ENCODE measurements around the gene OASL.
A peak's percentile ranks its signal among the peaks of the same experiment; 100 is the strongest.
"Not testable (repeated sequence)": the region's sequence is repeated elsewhere in the genome, so short reads cannot be mapped to it uniquely, and the experiment has no call there.

Gene OASL

GRCh38 chr12:121072147-121072546 is 33.1 kb upstream of the OASL start:
- H3K4me1 ChIP-seq (ENCODE audit: control insufficient read depth in 1 of 2, insufficient read depth in 2 of 2, low read length in 2 of 2): no peaks in the 10 kb centered on the region
- H3K4me3 ChIP-seq (ENCODE audit: low read depth in 1 of 2, low read length in 2 of 2): no peak overlapping the region
- no peak overlapping the region for H3K27ac ChIP-seq (ENCODE audit: low read length)
- H3K27me3 ChIP-seq (ENCODE audit: low read depth, low read length): no peaks in the 10 kb centered on the region
- H3K36me3 ChIP-seq (ENCODE audit: control insufficient read depth in 1 of 2, insufficient read depth in 2 of 2, low read length in 2 of 2): no peaks in the 10 kb centered on the region
- H3K9me3 ChIP-seq (ENCODE audit: control insufficient read depth in 1 of 2, low read length in 2 of 2): peaks cover 0 to 19% of the 10 kb centered on the region in 2 donors

GRCh38 chr12:121069206-121069605 is 30.2 kb upstream of the OASL start:
- H3K4me1 ChIP-seq (ENCODE audit: control insufficient read depth in 1 of 2, insufficient read depth in 2 of 2, low read length in 2 of 2): no peaks in the 10 kb centered on the region
- no peak overlapping the region for H3K4me3 ChIP-seq (ENCODE audit: low read depth in 1 of 2, low read length in 2 of 2)
- H3K27ac ChIP-seq (ENCODE audit: low read length): no peak overlapping the region
- H3K9me3 ChIP-seq (ENCODE audit: control insufficient read depth in 1 of 2, low read length in 2 of 2): peaks cover 0 to 19% of the 10 kb centered on the region in 2 donors
- H3K27me3 ChIP-seq (ENCODE audit: low read depth, low read length): no peaks in the 10 kb centered on the region
- H3K36me3 ChIP-seq (ENCODE audit: control insufficient read depth in 1 of 2, insufficient read depth in 2 of 2, low read length in 2 of 2): no peaks in the 10 kb centered on the region

- H3K4me3 ChIP-seq (ENCODE audit: low read depth in 1 of 2, low read length in 2 of 2): no peak overlapping the region
- no peaks in the 10 kb centered on the region for H3K9me3 ChIP-seq (ENCODE audit: control insufficient read depth in 1 of 2, low read length in 2 of 2)
- no peaks in the 10 kb centered on the region for H3K36me3 ChIP-seq (ENCODE audit: control insufficient read depth in 1 of 2, insufficient read depth in 2 of 2, low read length in 2 of 2)
- no peaks in the 10 kb centered on the region for H3K4me1 ChIP-seq (ENCODE audit: control insufficient read depth in 1 of 2, insufficient read depth in 2 of 2, low read length in 2 of 2)
- no peaks in the 10 kb centered on the region for H3K27me3 ChIP-seq (ENCODE audit: low read depth, low read length)
- H3K27ac ChIP-seq (ENCODE audit: low read length): no peak overlapping the region
These were observed 26.3 kb upstream of the OASL start for GRCh38 chr12:121065345-121065744.

- not testable (repeated sequence) for H3K4me3 ChIP-seq (ENCODE audit: low read depth in 1 of 2, low read length in 2 of 2); H3K4me1 ChIP-seq (ENCODE audit: control insufficient read depth in 1 of 2, insufficient read depth in 2 of 2, low read length in 2 of 2); H3K27me3 ChIP-seq (ENCODE audit: low read depth, low read length); H3K27ac ChIP-seq (ENCODE audit: low read length); H3K36me3 ChIP-seq (ENCODE audit: control insufficient read depth in 1 of 2, insufficient read depth in 2 of 2, low read length in 2 of 2); H3K9me3 ChIP-seq (ENCODE audit: control insufficient read depth in 1 of 2, low read length in 2 of 2)
These were observed 25.5 kb upstream of the OASL start for GRCh38 chr12:121064586-121064985.

GRCh38 chr12:121064116-121064515 is 25.1 kb upstream of the OASL start:
- Histone ChIP-seq H3K4me1 (ENCODE audit: control insufficient read depth in 1 of 2, insufficient read depth in 2 of 2, low read length in 2 of 2) (no peaks in the 10 kb centered on the region), H3K27ac (ENCODE audit: low read length) (no peak overlapping the region)

GRCh38 chr12:121062391-121063045 is 23.5 kb upstream of the OASL start:
- H3K27ac ChIP-seq (ENCODE audit: low read length): no peak overlapping the region
- no peaks in the 10 kb centered on the region for H3K4me1 ChIP-seq (ENCODE audit: control insufficient read depth in 1 of 2, insufficient read depth in 2 of 2, low read length in 2 of 2)
- no peaks in the 10 kb centered on the region for H3K36me3 ChIP-seq (ENCODE audit: control insufficient read depth in 1 of 2, insufficient read depth in 2 of 2, low read length in 2 of 2)
- H3K4me3 ChIP-seq (ENCODE audit: low read depth in 1 of 2, low read length in 2 of 2): no peak overlapping the region
- no peaks in the 10 kb centered on the region for H3K27me3 ChIP-seq (ENCODE audit: low read depth, low read length)
- H3K9me3 ChIP-seq (ENCODE audit: control insufficient read depth in 1 of 2, low read length in 2 of 2): no peaks in the 10 kb centered on the region

More at GRCh38 chr12:121064116-121064515, 25.1 kb upstream of the OASL start:
- no peaks in the 10 kb centered on the region for H3K36me3 ChIP-seq (ENCODE audit: control insufficient read depth in 1 of 2, insufficient read depth in 2 of 2, low read length in 2 of 2)
- no peak overlapping the region for H3K4me3 ChIP-seq (ENCODE audit: low read depth in 1 of 2, low read length in 2 of 2)
- H3K9me3 ChIP-seq (ENCODE audit: control insufficient read depth in 1 of 2, low read length in 2 of 2): no peaks in the 10 kb centered on the region
- H3K27me3 ChIP-seq (ENCODE audit: low read depth, low read length): no peaks in the 10 kb centered on the region

GRCh38 chr12:121061831-121062230 is 22.8 kb upstream of the OASL start:
- Histone ChIP-seq H3K4me3 (ENCODE audit: low read depth in 1 of 2, low read length in 2 of 2) (no peak overlapping the region), H3K36me3 (ENCODE audit: control insufficient read depth in 1 of 2, insufficient read depth in 2 of 2, low read length in 2 of 2) (no peaks in the 10 kb centered on the region), H3K9me3 (ENCODE audit: control insufficient read depth in 1 of 2, low read length in 2 of 2) (no peaks in the 10 kb centered on the region), H3K27ac (ENCODE audit: low read length) (no peak overlapping the region), H3K27me3 (ENCODE audit: low read depth, low read length) (no peaks in the 10 kb centered on the region), H3K4me1 (ENCODE audit: control insufficient read depth in 1 of 2, insufficient read depth in 2 of 2, low read length in 2 of 2) (no peaks in the 10 kb centered on the region)

GRCh38 chr12:121060149-121061001 is 21.3 kb upstream of the OASL start:
- Histone ChIP-seq H3K4me1 (ENCODE audit: control insufficient read depth in 1 of 2, insufficient read depth in 2 of 2, low read length in 2 of 2) (no peaks in the 10 kb centered on the region), H3K4me3 (ENCODE audit: low read depth in 1 of 2, low read length in 2 of 2) (peak overlapping the region; percentile 40 to 61), H3K36me3 (ENCODE audit: control insufficient read depth in 1 of 2, insufficient read depth in 2 of 2, low read length in 2 of 2) (no peaks in the 10 kb centered on the region), H3K27ac (ENCODE audit: low read length) (peak overlapping the region; percentile 74), H3K27me3 (ENCODE audit: low read depth, low read length) (no peaks in the 10 kb centered on the region), H3K9me3 (ENCODE audit: control insufficient read depth in 1 of 2, low read length in 2 of 2) (no peaks in the 10 kb centered on the region)

- H3K9me3 ChIP-seq (ENCODE audit: control insufficient read depth in 1 of 2, low read length in 2 of 2): no peaks in the 10 kb centered on the region
- no peak overlapping the region for H3K4me3 ChIP-seq (ENCODE audit: low read depth in 1 of 2, low read length in 2 of 2)
- no peaks in the 10 kb centered on the region for H3K36me3 ChIP-seq (ENCODE audit: control insufficient read depth in 1 of 2, insufficient read depth in 2 of 2, low read length in 2 of 2)
- no peaks in the 10 kb centered on the region for H3K27me3 ChIP-seq (ENCODE audit: low read depth, low read length)
- no peak overlapping the region for H3K27ac ChIP-seq (ENCODE audit: low read length)
- no peaks in the 10 kb centered on the region for H3K4me1 ChIP-seq (ENCODE audit: control insufficient read depth in 1 of 2, insufficient read depth in 2 of 2, low read length in 2 of 2)
These were observed 20.2 kb upstream of the OASL start for GRCh38 chr12:121059031-121059898.

- Histone ChIP-seq H3K4me1 (ENCODE audit: control insufficient read depth in 1 of 2, insufficient read depth in 2 of 2, low read length in 2 of 2) (no peaks in the 10 kb centered on the region), H3K27me3 (ENCODE audit: low read depth, low read length) (no peaks in the 10 kb centered on the region), H3K27ac (ENCODE audit: low read length) (no peak overlapping the region), H3K4me3 (ENCODE audit: low read depth in 1 of 2, low read length in 2 of 2) (no peak overlapping the region), H3K9me3 (ENCODE audit: control insufficient read depth in 1 of 2, low read length in 2 of 2) (no peaks in the 10 kb centered on the region), H3K36me3 (ENCODE audit: control insufficient read depth in 1 of 2, insufficient read depth in 2 of 2, low read length in 2 of 2) (no peaks in the 10 kb centered on the region)
These were observed 18.7 kb upstream of the OASL start for GRCh38 chr12:121057794-121058193.

GRCh38 chr12:121053706-121054105 is 14.7 kb upstream of the OASL start:
- no peaks in the 10 kb centered on the region for H3K27me3 ChIP-seq (ENCODE audit: low read depth, low read length)
- H3K4me3 ChIP-seq (ENCODE audit: low read depth in 1 of 2, low read length in 2 of 2): no peak overlapping the region
- no peak overlapping the region for H3K27ac ChIP-seq (ENCODE audit: low read length)
- no peaks in the 10 kb centered on the region for H3K9me3 ChIP-seq (ENCODE audit: control insufficient read depth in 1 of 2, low read length in 2 of 2)
- H3K4me1 ChIP-seq (ENCODE audit: control insufficient read depth in 1 of 2, insufficient read depth in 2 of 2, low read length in 2 of 2): no peaks in the 10 kb centered on the region
- no peaks in the 10 kb centered on the region for H3K36me3 ChIP-seq (ENCODE audit: control insufficient read depth in 1 of 2, insufficient read depth in 2 of 2, low read length in 2 of 2)

Measured in muscle layer of duodenum (tissue), 2 donors.